BE2C (cell line): ENCODE results near the gene FAM83F.

Source experiments
- DNase-seq: peaks from one replicate; pipeline ENCODE4 v3.0.0-alpha.2; 2020
- H3K27me3 ChIP-seq: fragments of 250-450 bp; sonication (Bioruptor Pico); 2 replicates; pipeline ENCODE4 v1.5.1; 2020; ENCODE audit warnings: mild to moderate bottlenecking
- H3K36me3 ChIP-seq: fragments of 250-450 bp; sonication (Bioruptor Pico); 2 replicates; pipeline ENCODE4 v1.5.1; 2020; ENCODE audit warnings: mild to moderate bottlenecking
- H3K4me1 ChIP-seq: fragments of 250-450 bp; sonication (Bioruptor Pico); 2 replicates; pipeline ENCODE4 v1.5.1; 2020
- H3K4me3 ChIP-seq: 2 replicates; pipeline ENCODE4 v1.5.1; 2011; ENCODE audit warnings: low read depth, low read length
- H3K9me3 ChIP-seq: fragments of 250-450 bp; sonication (Bioruptor Pico); 2 replicates; pipeline ENCODE4 v1.5.1; 2020
- TF ChIP-seq, protein P1 (sequence below): IDR thresholded peaks from 2 replicates; pipeline ENCODE4 v1.5.1; 2012; ENCODE audit warnings: mild to moderate bottlenecking, low read depth, low read length

Gene FAM83F

DNA sequence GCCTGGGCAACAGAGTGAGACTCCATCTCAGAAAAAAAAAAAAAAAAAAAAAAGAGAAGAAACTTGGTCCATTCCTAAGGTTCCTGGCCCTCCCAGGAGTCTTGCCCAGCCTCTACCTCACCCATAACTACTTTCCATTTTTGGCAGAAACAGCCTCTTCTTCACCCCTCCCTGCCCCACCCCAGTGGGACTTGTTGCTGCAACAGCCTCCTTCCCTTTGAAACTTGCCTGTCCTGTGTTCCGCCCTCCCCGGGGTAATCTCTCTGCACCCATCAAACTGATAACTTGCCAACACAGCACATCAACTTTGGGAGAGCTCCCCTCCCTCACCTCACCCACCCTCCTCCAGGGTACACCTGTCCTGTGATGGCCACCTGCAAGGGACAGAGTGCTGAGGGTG lies 10.0 kb upstream of the FAM83F start:
- no peaks in the 10 kb centered on the region for H3K36me3 ChIP-seq
- H3K4me1 ChIP-seq = no peaks in the 10 kb centered on the region; the same call in 1 of the 2 replicates
- TF ChIP-seq, protein P1, sequence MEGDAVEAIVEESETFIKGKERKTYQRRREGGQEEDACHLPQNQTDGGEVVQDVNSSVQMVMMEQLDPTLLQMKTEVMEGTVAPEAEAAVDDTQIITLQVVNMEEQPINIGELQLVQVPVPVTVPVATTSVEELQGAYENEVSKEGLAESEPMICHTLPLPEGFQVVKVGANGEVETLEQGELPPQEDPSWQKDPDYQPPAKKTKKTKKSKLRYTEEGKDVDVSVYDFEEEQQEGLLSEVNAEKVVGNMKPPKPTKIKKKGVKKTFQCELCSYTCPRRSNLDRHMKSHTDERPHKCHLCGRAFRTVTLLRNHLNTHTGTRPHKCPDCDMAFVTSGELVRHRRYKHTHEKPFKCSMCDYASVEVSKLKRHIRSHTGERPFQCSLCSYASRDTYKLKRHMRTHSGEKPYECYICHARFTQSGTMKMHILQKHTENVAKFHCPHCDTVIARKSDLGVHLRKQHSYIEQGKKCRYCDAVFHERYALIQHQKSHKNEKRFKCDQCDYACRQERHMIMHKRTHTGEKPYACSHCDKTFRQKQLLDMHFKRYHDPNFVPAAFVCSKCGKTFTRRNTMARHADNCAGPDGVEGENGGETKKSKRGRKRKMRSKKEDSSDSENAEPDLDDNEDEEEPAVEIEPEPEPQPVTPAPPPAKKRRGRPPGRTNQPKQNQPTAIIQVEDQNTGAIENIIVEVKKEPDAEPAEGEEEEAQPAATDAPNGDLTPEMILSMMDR = no peak
- H3K27me3 ChIP-seq = no peaks in the 10 kb centered on the region
- no peak overlapping the region for H3K4me3 ChIP-seq
- no peak for DNase-seq
- no peaks in the 10 kb centered on the region; the same call in 1 of the 2 replicates for H3K9me3 ChIP-seq

DNA sequence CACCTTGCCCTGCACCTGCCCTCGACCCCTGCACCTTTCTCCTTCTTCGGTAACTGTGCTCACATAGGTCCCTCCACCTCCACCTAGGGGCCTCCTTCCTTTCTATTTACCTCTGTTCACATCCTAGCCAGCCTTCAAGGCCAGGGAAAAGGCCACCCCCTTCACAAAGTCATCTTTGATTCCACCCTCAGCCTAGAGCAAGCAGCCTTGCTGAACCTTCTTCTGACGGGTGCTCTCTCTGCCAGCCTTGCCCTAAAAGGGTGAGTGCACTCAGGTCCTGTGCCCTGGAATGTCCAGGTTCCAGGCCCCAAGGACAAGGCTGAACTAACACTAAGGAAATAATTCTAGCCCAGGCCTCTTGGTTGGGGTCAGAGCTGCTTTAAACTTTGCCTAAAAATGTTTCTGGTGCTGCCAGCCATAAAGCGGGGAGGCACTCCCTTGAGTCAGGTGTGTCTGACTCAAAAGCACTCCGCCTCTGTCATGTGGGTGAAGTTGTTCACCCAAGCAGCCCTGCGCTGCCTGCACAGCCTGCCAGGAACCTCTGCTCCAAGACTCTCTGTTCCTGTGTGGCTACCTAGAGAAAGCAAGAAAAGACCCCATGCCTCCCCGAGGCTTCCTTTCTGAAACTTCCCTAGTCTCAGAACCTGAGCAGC lies 9.2 kb upstream of the FAM83F start:
- H3K27me3 ChIP-seq = no peaks in the 10 kb centered on the region
- no peaks in the 10 kb centered on the region; the same call in 1 of the 2 replicates for H3K9me3 ChIP-seq
- no peak overlapping the region for H3K4me3 ChIP-seq
- DNase-seq = no peak
- H3K36me3 ChIP-seq = no peaks in the 10 kb centered on the region
- TF ChIP-seq, protein P1 = no peak
- H3K4me1 ChIP-seq = no peaks in the 10 kb centered on the region; the same call in 1 of the 2 replicates

DNA sequence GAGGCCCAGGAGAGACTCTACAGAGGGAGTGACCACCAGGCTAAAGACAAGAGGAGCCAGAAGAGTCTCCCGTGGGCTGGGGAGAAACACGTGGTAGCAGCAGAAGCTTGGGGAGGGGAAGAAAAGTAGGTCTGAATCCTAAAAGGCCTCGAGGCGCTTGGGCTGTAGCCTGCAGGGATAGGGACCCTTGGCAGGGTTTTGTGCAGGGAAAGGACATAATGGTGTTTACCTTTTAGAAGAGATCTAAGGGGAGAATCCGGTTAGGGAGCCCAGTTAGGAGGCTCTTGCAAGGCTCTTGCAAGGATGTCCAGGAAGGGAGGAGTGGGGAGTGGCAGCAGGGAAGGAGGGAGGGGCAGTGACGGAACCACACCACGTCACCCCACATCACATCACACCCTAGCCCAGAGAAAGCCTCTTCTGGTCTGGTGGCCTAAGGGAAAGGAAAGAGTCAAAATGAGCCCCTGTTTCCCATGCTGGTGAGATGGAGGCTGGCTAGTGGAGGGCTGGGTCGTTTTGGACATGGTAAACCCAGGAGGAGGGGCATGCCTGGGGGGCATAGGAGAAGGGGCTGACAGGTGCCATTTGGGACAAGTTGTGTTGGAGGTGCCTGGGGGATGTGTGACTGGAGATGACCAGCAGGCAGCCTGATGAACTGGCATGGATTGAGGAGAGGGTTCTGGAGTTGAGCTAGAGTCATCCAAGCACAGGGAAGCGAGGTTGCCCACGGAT lies 6.2 kb upstream of the FAM83F start:
- TF ChIP-seq, protein P1 = no peak
- Histone ChIP-seq H3K36me3 (no peaks in the 10 kb centered on the region), H3K27me3 (no peaks in the 10 kb centered on the region), H3K4me3 (no peak overlapping the region), H3K4me1 (no peaks in the 10 kb centered on the region), H3K9me3 (no peaks in the 10 kb centered on the region)
- no peak for DNase-seq

DNA sequence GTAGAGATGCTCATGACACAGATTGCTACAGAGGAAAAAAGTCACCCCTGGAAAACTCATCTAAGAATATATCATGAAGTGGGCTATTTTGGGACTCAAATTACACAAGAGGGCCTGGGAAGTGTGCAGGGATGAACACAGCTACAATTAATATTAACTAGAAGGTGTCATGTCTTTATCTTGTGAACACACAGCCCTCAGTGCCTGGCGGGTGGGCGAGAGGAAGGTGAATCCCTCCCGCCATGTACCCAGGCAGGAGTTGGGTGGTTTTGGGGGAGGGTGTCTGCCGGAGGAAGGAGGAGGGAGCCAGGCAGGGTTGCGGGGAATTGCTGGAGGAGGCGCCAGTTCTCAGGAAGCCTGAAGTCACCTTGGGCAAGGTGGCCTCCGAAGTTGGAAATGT lies 5.1 kb upstream of the FAM83F start:
- TF ChIP-seq, protein P1 = no peak
- H3K27me3 ChIP-seq = no peaks in the 10 kb centered on the region

DNA sequence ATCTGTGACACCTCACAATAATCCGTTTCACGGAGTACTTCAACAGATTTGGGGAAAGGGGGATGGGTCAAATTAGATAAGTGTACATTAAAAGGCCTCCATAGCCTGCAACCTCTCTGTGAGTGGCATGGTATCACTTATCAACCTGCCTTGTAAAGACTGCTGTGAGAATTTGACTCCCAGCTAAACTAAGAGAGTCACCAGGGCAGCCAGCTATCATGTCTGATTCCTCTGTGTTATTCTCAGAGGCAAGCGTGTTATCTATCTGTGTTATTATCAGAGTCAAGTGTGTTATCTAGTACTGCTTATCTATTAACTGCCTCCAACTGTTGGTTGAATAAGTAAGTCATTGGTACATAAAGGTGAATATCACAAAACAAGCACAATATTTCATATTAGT lies 4.1 kb upstream of the FAM83F start:
- Histone ChIP-seq H3K9me3 (no peaks in the 10 kb centered on the region), H3K36me3 (no peaks in the 10 kb centered on the region), H3K4me1 (no peaks in the 10 kb centered on the region), H3K27me3 (no peaks in the 10 kb centered on the region), H3K4me3 (no peak overlapping the region)
- TF ChIP-seq, protein P1 = no peak
- no peak for DNase-seq

More for the DNA sequence above, 5.1 kb upstream of the FAM83F start:
- no peaks in the 10 kb centered on the region for H3K4me1 ChIP-seq
- DNase-seq = no peak
- H3K36me3 ChIP-seq = no peaks in the 10 kb centered on the region
- H3K4me3 ChIP-seq = no peak overlapping the region
- H3K9me3 ChIP-seq = no peaks in the 10 kb centered on the region

DNA sequence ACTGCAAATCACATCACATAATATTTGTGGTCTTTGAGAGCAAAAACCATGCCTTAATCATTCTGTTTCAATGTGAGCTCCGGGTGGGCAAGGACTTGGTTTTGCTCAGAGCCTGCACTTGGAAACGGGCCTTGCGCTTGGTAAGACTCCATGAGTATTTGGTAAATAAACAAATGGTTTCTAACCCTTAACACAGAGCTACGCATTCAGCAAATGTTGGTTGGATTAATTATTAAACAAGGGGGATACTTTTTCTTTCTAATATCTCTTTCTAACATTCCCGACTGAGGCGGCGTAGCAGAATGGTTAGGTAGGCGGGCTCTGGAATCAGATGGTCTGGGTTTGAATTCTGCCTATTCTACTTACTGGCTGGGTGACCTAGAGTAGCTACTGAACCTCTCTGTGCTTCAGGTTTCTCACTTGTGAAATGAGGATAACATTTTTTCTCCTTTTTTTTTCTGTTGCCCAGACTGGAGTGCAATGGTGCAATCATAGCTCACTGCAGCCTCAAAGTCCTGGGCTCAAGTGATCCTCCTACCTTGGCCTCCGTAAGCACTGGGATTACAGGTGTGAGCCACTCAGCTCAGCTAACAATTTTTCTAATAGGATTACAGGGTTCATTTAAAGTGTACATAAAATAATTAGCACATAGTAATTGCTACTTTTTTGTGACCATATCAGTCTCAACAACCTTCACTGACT lies 3.4 kb upstream of the FAM83F start:
- Histone ChIP-seq H3K9me3 (no peaks in the 10 kb centered on the region), H3K4me3 (no peak overlapping the region), H3K4me1 (no peaks in the 10 kb centered on the region), H3K36me3 (no peaks in the 10 kb centered on the region), H3K27me3 (no peaks in the 10 kb centered on the region)
- no peak for DNase-seq
- TF ChIP-seq, protein P1 = no peak
